Measurements from ENCODE around the gene CAV1. TPM values are rescaled to one million over a fixed set of nuclear protein-coding genes. Genes with fewer than 3 reads are reported as not detected.
"Not testable (repeated sequence)": the region's sequence is repeated elsewhere in the genome, so short reads cannot be mapped to it uniquely, and the experiment has no call there.

Gene CAV1
- total RNA-seq: under 1 TPM; 0.13 to 0.38 TPM

GRCh38 chr7:116524609-116525297 is at the start of gene CAV1:
TSS of gene CAV1 (plus strand) at chr7:116525036. CDS start at chr7:116525063, 27 bp downstream.
- Mint-ChIP-seq H3K9me3 (no peaks in the 10 kb centered on the region), H3K27me3 (peaks cover 77% of the 10 kb centered on the region), H3K4me3 (peak within 1 kb of the TSS; percentile 75), H3K4me1 (peaks cover 25% of the 10 kb centered on the region), H3K27ac (no peak within 1 kb of the TSS), H3K36me3 (ENCODE audit: low read depth) (no peaks in the 10 kb centered on the region)
- POLR2A ChIA-PET: no interaction called here
- CTCF ChIA-PET: interaction anchor here (1.0 to 2.4 kb wide), 5 partner anchors 13 to 267 kb away, joined by 3 to 18 read pairs (median 14); no protein-coding TSS in a partner anchor
- peak; percentile 40 for DNase-seq

GRCh38 chr7:116477625-116478024 is 47.2 kb upstream of the CAV1 start:
- CTCF ChIA-PET: interaction anchor here (0.6 to 1.0 kb wide), 3 partner anchors 49 to 1015 kb away, joined by 3 read pairs; no protein-coding TSS in a partner anchor
- Mint-ChIP-seq H3K27ac (no peak overlapping the region), H3K4me3 (no peak overlapping the region), H3K4me1 (no peaks in the 10 kb centered on the region), H3K36me3 (ENCODE audit: low read depth) (no peaks in the 10 kb centered on the region), H3K27me3 (peaks cover 16% of the 10 kb centered on the region), H3K9me3 (peaks cover 4% of the 10 kb centered on the region)
- no peak for DNase-seq
- POLR2A ChIA-PET: no interaction called here

GRCh38 chr7:116478834-116479233 is 46.0 kb upstream of the CAV1 start:
- POLR2A ChIA-PET: no interaction called here
- CTCF ChIA-PET: no interaction called here
- no peak overlapping the region for H3K27ac Mint-ChIP-seq
- H3K4me1 Mint-ChIP-seq: no peaks in the 10 kb centered on the region
- peaks cover 4% of the 10 kb centered on the region for H3K9me3 Mint-ChIP-seq
- DNase-seq: no peak
- no peaks in the 10 kb centered on the region for H3K36me3 Mint-ChIP-seq (ENCODE audit: low read depth)
- H3K27me3 Mint-ChIP-seq: peaks cover 20% of the 10 kb centered on the region
- no peak overlapping the region for H3K4me3 Mint-ChIP-seq

- no peak for DNase-seq
- Mint-ChIP-seq H3K4me1 (no peaks in the 10 kb centered on the region), H3K27ac (no peak overlapping the region), H3K4me3 (no peak overlapping the region), H3K36me3 (ENCODE audit: low read depth) (no peaks in the 10 kb centered on the region), H3K27me3 (peaks cover 19% of the 10 kb centered on the region), H3K9me3 (no peaks in the 10 kb centered on the region)
- POLR2A ChIA-PET: no interaction called here
- CTCF ChIA-PET: interaction anchor here (1.1 kb wide), 1 partner anchor 43 kb away, joined by 4 read pairs; no protein-coding TSS in a partner anchor
These were observed 41.4 kb upstream of the CAV1 start for GRCh38 chr7:116483271-116483942.

GRCh38 chr7:116484389-116484788 is 40.4 kb upstream of the CAV1 start:
- DNase-seq; POLR2A ChIA-PET; H3K36me3 Mint-ChIP-seq (ENCODE audit: low read depth); H3K27ac Mint-ChIP-seq; H3K9me3 Mint-ChIP-seq; H3K4me3 Mint-ChIP-seq; H3K4me1 Mint-ChIP-seq; CTCF ChIA-PET: not testable (repeated sequence)
- peaks cover 19% of the 10 kb centered on the region for H3K27me3 Mint-ChIP-seq

- H3K4me1 Mint-ChIP-seq: no peaks in the 10 kb centered on the region
- CTCF ChIA-PET: no interaction called here
- POLR2A ChIA-PET: interaction anchor here (0.7 kb wide), 1 partner anchor 404 kb away, joined by 3 read pairs; no protein-coding TSS in a partner anchor
- no peaks in the 10 kb centered on the region for H3K36me3 Mint-ChIP-seq (ENCODE audit: low read depth)
- peaks cover 23% of the 10 kb centered on the region for H3K27me3 Mint-ChIP-seq
- H3K4me3 Mint-ChIP-seq: no peak overlapping the region
- H3K27ac Mint-ChIP-seq: no peak overlapping the region
- DNase-seq: no peak
- no peaks in the 10 kb centered on the region for H3K9me3 Mint-ChIP-seq
These were observed 36.8 kb upstream of the CAV1 start for GRCh38 chr7:116487907-116488521.

- Mint-ChIP-seq H3K27me3 (peaks cover 25% of the 10 kb centered on the region), H3K27ac (no peak overlapping the region)
These were observed 34.5 kb upstream of the CAV1 start for GRCh38 chr7:116490351-116490750.

GRCh38 chr7:116491887-116492653 is 32.8 kb upstream of the CAV1 start:
- Mint-ChIP-seq H3K4me1 (no peaks in the 10 kb centered on the region), H3K27ac (no peak overlapping the region), H3K36me3 (ENCODE audit: low read depth) (no peaks in the 10 kb centered on the region), H3K4me3 (no peak overlapping the region), H3K27me3 (peaks cover 30% of the 10 kb centered on the region), H3K9me3 (no peaks in the 10 kb centered on the region)
- no peak for DNase-seq
- CTCF ChIA-PET: no interaction called here
- POLR2A ChIA-PET: no interaction called here

More at GRCh38 chr7:116490351-116490750, 34.5 kb upstream of the CAV1 start:
- Mint-ChIP-seq H3K4me1 (no peaks in the 10 kb centered on the region), H3K36me3 (ENCODE audit: low read depth) (no peaks in the 10 kb centered on the region), H3K9me3 (no peaks in the 10 kb centered on the region), H3K4me3 (no peak overlapping the region)
- DNase-seq: no peak
- ChIA-PET CTCF (no interaction called here), POLR2A (no interaction called here)

- Mint-ChIP-seq H3K36me3 (ENCODE audit: low read depth) (no peaks in the 10 kb centered on the region), H3K4me1 (no peaks in the 10 kb centered on the region), H3K4me3 (no peak overlapping the region), H3K27ac (no peak overlapping the region), H3K9me3 (no peaks in the 10 kb centered on the region), H3K27me3 (peaks cover 35% of the 10 kb centered on the region)
- ChIA-PET CTCF (no interaction called here), POLR2A (no interaction called here)
- DNase-seq: no peak
These were observed 32.2 kb upstream of the CAV1 start for GRCh38 chr7:116492654-116493109.

GRCh38 chr7:116493449-116493848 is 31.4 kb upstream of the CAV1 start:
- CTCF ChIA-PET: no interaction called here
- Mint-ChIP-seq H3K27me3 (peaks cover 41% of the 10 kb centered on the region), H3K9me3 (no peaks in the 10 kb centered on the region), H3K27ac (no peak overlapping the region), H3K36me3 (ENCODE audit: low read depth) (no peaks in the 10 kb centered on the region), H3K4me1 (no peaks in the 10 kb centered on the region), H3K4me3 (no peak overlapping the region)
- DNase-seq: no peak
- POLR2A ChIA-PET: no interaction called here

GRCh38 chr7:116494472-116494871 is 30.4 kb upstream of the CAV1 start:
- ChIA-PET POLR2A (no interaction called here), CTCF (interaction anchor here (0.6 kb wide), 1 partner anchor 88 kb away, joined by 3 read pairs; no protein-coding TSS in a partner anchor)
- no peak for DNase-seq
- H3K4me1 Mint-ChIP-seq: no peaks in the 10 kb centered on the region
- no peaks in the 10 kb centered on the region for H3K9me3 Mint-ChIP-seq
- H3K4me3 Mint-ChIP-seq: no peak overlapping the region
- peaks cover 46% of the 10 kb centered on the region for H3K27me3 Mint-ChIP-seq
- no peak overlapping the region for H3K27ac Mint-ChIP-seq
- H3K36me3 Mint-ChIP-seq (ENCODE audit: low read depth): no peaks in the 10 kb centered on the region

- ChIA-PET POLR2A (no interaction called here), CTCF (interaction anchor here (1.3 kb wide), 1 partner anchor 31 kb away, joined by 5 read pairs; no protein-coding TSS in a partner anchor)
- Mint-ChIP-seq H3K36me3 (ENCODE audit: low read depth) (no peaks in the 10 kb centered on the region), H3K4me1 (peaks cover 8% of the 10 kb centered on the region), H3K4me3 (no peak overlapping the region), H3K9me3 (no peaks in the 10 kb centered on the region), H3K27ac (no peak overlapping the region), H3K27me3 (peaks cover 49% of the 10 kb centered on the region)
- DNase-seq: no peak
These were observed 29.1 kb upstream of the CAV1 start for GRCh38 chr7:116495736-116496135.

GRCh38 chr7:116496653-116497052 is 28.2 kb upstream of the CAV1 start:
- Mint-ChIP-seq H3K4me1 (peaks cover 10% of the 10 kb centered on the region), H3K27me3 (peaks cover 53% of the 10 kb centered on the region), H3K27ac (no peak overlapping the region), H3K4me3 (no peak overlapping the region), H3K9me3 (no peaks in the 10 kb centered on the region), H3K36me3 (ENCODE audit: low read depth) (no peaks in the 10 kb centered on the region)
- POLR2A ChIA-PET: no interaction called here
- CTCF ChIA-PET: no interaction called here
- DNase-seq: no peak

Measured in activated CD4-positive, alpha-beta memory T cell treated with anti-CD3 and anti-CD28 coated beads, Interleukin-2, amount 10 ng/mL, durations not matched to agents 7 days and 5 days (primary cell).